ENCODE measurements around the gene PMIS2. TPM values are rescaled to one million over a fixed set of nuclear protein-coding genes. Genes with fewer than 3 reads are reported as not detected.

PMIS2 gene
- total and polyA plus RNA-seq, 8 donors: not detected

DNA sequence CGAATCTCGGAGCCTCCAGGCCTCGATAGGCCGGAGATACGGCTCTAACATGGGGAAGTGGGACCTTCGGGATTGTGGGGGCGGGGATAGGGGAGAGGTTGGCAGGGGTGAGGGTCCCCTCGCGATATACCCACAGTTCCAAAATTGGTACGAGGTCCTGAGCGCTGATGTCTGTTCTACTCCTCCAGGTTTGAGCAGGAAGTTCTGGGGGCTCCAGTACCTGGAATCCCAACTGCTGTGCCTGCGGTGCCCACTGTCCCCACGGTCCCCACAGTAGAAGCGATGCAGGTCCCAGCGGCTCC, 43.3 kb downstream of the PMIS2 start:
- H3K36me3 ChIP-seq: peaks cover 41 to 46% (median 42%) of the 10 kb centered on the region in 4 donors
- no peaks in the 10 kb centered on the region for H3K9me3 ChIP-seq
- H3K4me1 ChIP-seq: peaks cover 17 to 31% (median 29%) of the 10 kb centered on the region in 4 donors
- intact Hi-C loops (cut with DNase I; ENCODE audit: low total_unique reads): no loop called here
- H3K27me3 ChIP-seq: no peaks in the 10 kb centered on the region
- WGBS, 5 donors: 2 to 6% (median 4%) methylated on average over 5 to 15 of the region's 15 CpGs
- DNase-seq: no peak
- peak overlapping the region; percentile 87 to 96 (median 93) for H3K27ac ChIP-seq
- no peak for TF ChIP-seq POLR2A (IDR thresholded peaks at IDR 0.05)
- TF ChIP-seq CTCF (IDR thresholded peaks at IDR 0.05): no peak
- no peak for TF ChIP-seq EP300 (IDR thresholded peaks at IDR 0.05)
- no peak for TF ChIP-seq POLR2AphosphoS5 (IDR thresholded peaks at IDR 0.05)
- peak overlapping the region; percentile 82 to 97 (median 90) for H3K4me3 ChIP-seq

GRCh38 chr19:35633727-35634440, 47.9 kb downstream of the PMIS2 start:
- TF ChIP-seq POLR2A (IDR thresholded peaks at IDR 0.05): no peak
- no peak for TF ChIP-seq POLR2AphosphoS5 (IDR thresholded peaks at IDR 0.05)
- TF ChIP-seq CTCF (IDR thresholded peaks at IDR 0.05): no peak
- TF ChIP-seq EP300 (IDR thresholded peaks at IDR 0.05): no peak
- no peak for DNase-seq
- Histone ChIP-seq H3K27ac (no peak overlapping the region), H3K9me3 (no peaks in the 10 kb centered on the region), H3K27me3 (no peaks in the 10 kb centered on the region), H3K4me3 (no peak overlapping the region), H3K36me3 (peaks cover 74 to 89% (median 84%) of the 10 kb centered on the region in 4 donors), H3K4me1 (peaks cover 13 to 22% (median 20%) of the 10 kb centered on the region in 4 donors)
- 88 to 94% (median 92%) methylated on average over 25 to 29 of the region's 29 CpGs for WGBS, 5 donors
- intact Hi-C loops (cut with DNase I; ENCODE audit: low total_unique reads): no loop called here

- Histone ChIP-seq H3K9me3 (no peaks in the 10 kb centered on the region), H3K36me3 (peaks cover 58 to 69% (median 68%) of the 10 kb centered on the region in 4 donors), H3K27ac (no peak overlapping the region), H3K27me3 (no peaks in the 10 kb centered on the region), H3K4me3 (no peak overlapping the region), H3K4me1 (peaks cover under 1 to 6% (median 3%) of the 10 kb centered on the region in 4 donors)
- no peak for DNase-seq
- TF ChIP-seq CTCF (IDR thresholded peaks at IDR 0.05) (no peak), POLR2A (IDR thresholded peaks at IDR 0.05) (no peak), POLR2AphosphoS5 (IDR thresholded peaks at IDR 0.05) (no peak), EP300 (IDR thresholded peaks at IDR 0.05) (no peak)
- WGBS, 5 donors: 67 to 100% (median 93%) methylated on average over 3 of the region's 3 CpGs
- intact Hi-C loops (cut with DNase I; ENCODE audit: low total_unique reads): no loop called here
Observed at GRCh38 chr19:35636651-35637050, 50.7 kb downstream of the PMIS2 start.

Other genes starting within 250 kb of the PMIS2 start
- gene FFAR1, start 238.3 kb upstream of the PMIS2 start, total RNA-seq: under 1 TPM in 1 of 5 donors, not detected in 4; 0.18 TPM
- gene FFAR1, start 238.3 kb upstream of the PMIS2 start, polyA plus RNA-seq: not detected
- gene FFAR3, start 227.7 kb upstream of the PMIS2 start, total RNA-seq: not detected
- under 1 TPM in 2 of 3 donors, not detected in 1; 0.30 to 0.56 TPM for gene FFAR3, start 227.7 kb upstream of the PMIS2 start, polyA plus RNA-seq
- not detected for gene GPR42, start 215.1 kb upstream of the PMIS2 start, total RNA-seq
- gene GPR42, start 215.1 kb upstream of the PMIS2 start, polyA plus RNA-seq: under 1 TPM in 1 of 3 donors, not detected in 2; 0.19 TPM
- gene FFAR2, start 137.9 kb upstream of the PMIS2 start, total RNA-seq: 1 to 10 TPM in 1 of 5 donors, not detected in 4; 1.4 TPM
- gene FFAR2, start 137.9 kb upstream of the PMIS2 start, polyA plus RNA-seq: under 1 TPM; 0.35 to 0.62 (median 0.46) TPM
- not detected for gene KRTDAP, start 95.7 kb upstream of the PMIS2 start, total RNA-seq
- gene KRTDAP, start 95.7 kb upstream of the PMIS2 start, polyA plus RNA-seq: 1 to 10 TPM in 2 of 3 donors, not detected in 1; 2.3 to 3.0 TPM
- 10 to 100 TPM in 2 of 5 donors, 1 to 10 TPM in 2, not detected in 1; 4.9 to 36.9 (median 20.2) TPM for gene DMKN, start 72.5 kb upstream of the PMIS2 start, total RNA-seq
- gene DMKN, start 72.5 kb upstream of the PMIS2 start, polyA plus RNA-seq: 100 to 1,000 TPM in 1 of 3 donors, 10 to 100 TPM in 2; 76.7 to 139 (median 83.6) TPM
- not detected for gene SBSN, start 57.9 kb upstream of the PMIS2 start, total RNA-seq
- gene SBSN, start 57.9 kb upstream of the PMIS2 start, polyA plus RNA-seq: 10 to 100 TPM in 1 of 3 donors, 1 to 10 TPM in 1, not detected in 1; 1.1 to 29.2 TPM
- not detected for gene GAPDHS, start 52.7 kb upstream of the PMIS2 start, total RNA-seq
- gene GAPDHS, start 52.7 kb upstream of the PMIS2 start, polyA plus RNA-seq: not detected
- 100 to 1,000 TPM in 1 of 5 donors, 10 to 100 TPM in 3, 1 to 10 TPM in 1; 7.0 to 121 (median 57.6) TPM for gene TMEM147, start 40.5 kb upstream of the PMIS2 start, total RNA-seq
- 100 to 1,000 TPM in 1 of 3 donors, 10 to 100 TPM in 2; 63.4 to 131 (median 77.4) TPM for gene TMEM147, start 40.5 kb upstream of the PMIS2 start, polyA plus RNA-seq
- gene ATP4A, start 22.5 kb upstream of the PMIS2 start, total RNA-seq: 100 to 1,000 TPM in 4 of 5 donors, 1 to 10 TPM in 1; 9.8 to 890 (median 236) TPM
- gene ATP4A, start 22.5 kb upstream of the PMIS2 start, polyA plus RNA-seq: 100 to 1,000 TPM; 257 to 357 (median 345) TPM
- 10 to 100 TPM in 1 of 5 donors, 1 to 10 TPM in 4; 4.1 to 23.2 (median 4.9) TPM for gene HAUS5, start 26.6 kb downstream of the PMIS2 start, total RNA-seq
- 10 to 100 TPM in 1 of 3 donors, 1 to 10 TPM in 2; 4.4 to 17.0 (median 5.6) TPM for gene HAUS5, start 26.6 kb downstream of the PMIS2 start, polyA plus RNA-seq
- 100 to 1,000 TPM in 1 of 5 donors, 10 to 100 TPM in 4; 26.6 to 133 (median 46.9) TPM for gene RBM42, start 42.9 kb downstream of the PMIS2 start, total RNA-seq
- 10 to 100 TPM; 56.5 to 60.8 (median 58.6) TPM for gene RBM42, start 42.9 kb downstream of the PMIS2 start, polyA plus RNA-seq
- gene ETV2, start 55.6 kb downstream of the PMIS2 start, total RNA-seq: 10 to 100 TPM in 1 of 5 donors, under 1 TPM in 1, not detected in 3; 0.55 to 11.7 TPM
- gene ETV2, start 55.6 kb downstream of the PMIS2 start, polyA plus RNA-seq: 1 to 10 TPM; 4.5 to 6.3 (median 6.1) TPM
- gene COX6B1, start 62.1 kb downstream of the PMIS2 start, total RNA-seq: 100 to 1,000 TPM; 198 to 680 (median 373) TPM
- gene COX6B1, start 62.1 kb downstream of the PMIS2 start, polyA plus RNA-seq: 1,000 to 10,000 TPM; 1,105 to 1,293 (median 1,217) TPM
- gene UPK1A, start 80.3 kb downstream of the PMIS2 start, total RNA-seq: not detected
- under 1 TPM in 1 of 3 donors, not detected in 2; 0.08 TPM for gene UPK1A, start 80.3 kb downstream of the PMIS2 start, polyA plus RNA-seq
- 1 to 10 TPM in 1 of 5 donors, not detected in 4; 8.2 TPM for gene ZBTB32, start 118.4 kb downstream of the PMIS2 start, total RNA-seq
- gene ZBTB32, start 118.4 kb downstream of the PMIS2 start, polyA plus RNA-seq: under 1 TPM in 2 of 3 donors, not detected in 1; 0.43 to 0.46 TPM
- 10 to 100 TPM in 4 of 5 donors, 1 to 10 TPM in 1; 8.3 to 92.4 (median 24.9) TPM for gene KMT2B, start 131.8 kb downstream of the PMIS2 start, total RNA-seq
- 10 to 100 TPM; 13.9 to 22.6 (median 15.1) TPM for gene KMT2B, start 131.8 kb downstream of the PMIS2 start, polyA plus RNA-seq
- 10 to 100 TPM in 2 of 5 donors, 1 to 10 TPM in 3; 3.6 to 36.8 (median 9.0) TPM for gene IGFLR1, start 156.3 kb downstream of the PMIS2 start, total RNA-seq
- gene IGFLR1, start 156.3 kb downstream of the PMIS2 start, polyA plus RNA-seq: 10 to 100 TPM in 1 of 3 donors, 1 to 10 TPM in 2; 6.4 to 15.6 (median 9.8) TPM
- gene U2AF1L4, start 159.2 kb downstream of the PMIS2 start, total RNA-seq: 10 to 100 TPM; 11.4 to 98.0 (median 57.1) TPM
- gene U2AF1L4, start 159.2 kb downstream of the PMIS2 start, polyA plus RNA-seq: 10 to 100 TPM; 27.6 to 53.0 (median 44.8) TPM
- gene PSENEN, start 159.5 kb downstream of the PMIS2 start, total RNA-seq: 10 to 100 TPM in 3 of 5 donors, 1 to 10 TPM in 1, not detected in 1; 9.3 to 58.0 (median 32.2) TPM
- gene PSENEN, start 159.5 kb downstream of the PMIS2 start, polyA plus RNA-seq: 100 to 1,000 TPM in 1 of 3 donors, 10 to 100 TPM in 2; 49.2 to 101 (median 51.0) TPM
- gene LIN37, start 162.4 kb downstream of the PMIS2 start, total RNA-seq: 10 to 100 TPM in 3 of 5 donors, 1 to 10 TPM in 2; 2.3 to 26.5 (median 17.9) TPM
- gene LIN37, start 162.4 kb downstream of the PMIS2 start, polyA plus RNA-seq: 10 to 100 TPM; 21.5 to 44.9 (median 29.2) TPM
- 100 to 1,000 TPM in 3 of 5 donors, 10 to 100 TPM in 2; 25.0 to 492 (median 209) TPM for gene HSPB6, start 170.9 kb downstream of the PMIS2 start, total RNA-seq
- gene HSPB6, start 170.9 kb downstream of the PMIS2 start, polyA plus RNA-seq: 10 to 100 TPM; 45.0 to 84.9 (median 71.5) TPM
- 10 to 100 TPM in 4 of 5 donors, 1 to 10 TPM in 1; 5.9 to 61.3 (median 36.5) TPM for gene PROSER3, start 172.0 kb downstream of the PMIS2 start, total RNA-seq
- 1 to 10 TPM; 3.6 to 6.7 (median 4.5) TPM for gene PROSER3, start 172.0 kb downstream of the PMIS2 start, polyA plus RNA-seq
- gene ARHGAP33, start 189.4 kb downstream of the PMIS2 start, total RNA-seq: 10 to 100 TPM in 4 of 5 donors, 1 to 10 TPM in 1; 5.1 to 73.6 (median 25.4) TPM
- gene ARHGAP33, start 189.4 kb downstream of the PMIS2 start, polyA plus RNA-seq: 1 to 10 TPM; 1.4 to 8.0 (median 6.9) TPM
- not detected for gene PRODH2, start 226.7 kb downstream of the PMIS2 start, total RNA-seq
- under 1 TPM in 1 of 3 donors, not detected in 2; 0.23 TPM for gene PRODH2, start 226.7 kb downstream of the PMIS2 start, polyA plus RNA-seq